Measurements from ENCODE around the gene GRIA4.
"Not testable (repeated sequence)": the region's sequence is repeated elsewhere in the genome, so short reads cannot be mapped to it uniquely, and the experiment has no call there.

The GRIA4 gene

DNA sequence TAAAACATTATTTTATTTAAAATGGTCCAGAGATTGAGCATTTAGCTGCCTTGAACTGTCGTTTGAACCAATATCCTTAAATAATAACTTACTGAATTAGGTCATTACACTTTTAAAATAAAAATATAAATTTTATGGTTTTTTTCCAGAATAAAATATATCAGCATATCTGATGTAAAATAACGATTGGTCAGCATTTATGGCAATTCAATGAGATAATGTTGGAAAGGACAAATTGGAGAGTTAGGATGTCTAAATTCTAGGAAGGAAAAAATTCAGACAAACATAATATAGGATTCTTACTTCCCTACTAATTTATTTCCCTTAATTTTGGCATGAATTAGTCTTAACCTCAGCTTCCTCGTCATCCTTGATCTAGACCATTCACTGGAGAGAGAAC is 113.4 kb downstream of the GRIA4 start:
- DNase-seq: no peak

DNA sequence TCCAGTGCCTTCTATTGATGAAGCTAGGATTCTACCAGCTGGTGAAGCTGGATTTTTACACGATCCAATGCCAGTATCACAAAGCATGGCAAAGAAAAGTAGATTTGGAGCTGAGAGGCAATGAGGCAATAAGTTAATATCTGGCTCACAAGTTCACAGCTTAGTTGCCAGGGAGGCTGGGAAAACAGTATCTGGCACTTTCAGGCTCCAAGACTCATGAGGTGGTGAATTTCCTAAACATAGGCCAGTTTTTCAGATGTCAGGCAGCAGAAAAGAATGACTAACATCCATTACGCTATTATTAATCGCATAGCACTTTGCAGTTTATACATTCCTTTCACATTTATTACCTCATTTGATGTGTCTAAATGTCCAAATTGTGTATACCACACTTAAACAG is 122.7 kb downstream of the GRIA4 start:
- no peak for DNase-seq

GRCh38 chr11:105734426-105734825 is 124.6 kb downstream of the GRIA4 start:
- no peak for DNase-seq

DNA sequence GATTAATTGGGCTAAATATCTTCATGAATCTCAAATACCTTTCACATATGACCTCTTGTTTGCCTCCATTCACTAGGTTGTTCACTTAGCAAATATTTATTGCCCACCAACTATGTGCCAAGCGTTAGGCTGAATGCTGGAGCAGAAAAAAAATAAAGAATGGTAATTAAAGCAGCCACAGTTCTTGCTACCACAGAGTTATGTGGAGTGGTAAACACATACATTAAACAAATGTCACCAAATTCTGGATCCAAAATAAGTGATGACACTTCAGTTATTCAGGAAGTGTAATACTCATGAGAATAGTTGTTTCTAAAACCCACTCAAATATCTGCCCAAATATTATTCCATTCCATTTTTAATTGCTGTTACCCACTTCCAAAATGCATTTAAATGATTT is 128.4 kb downstream of the GRIA4 start:
- DNase-seq: no peak

DNA sequence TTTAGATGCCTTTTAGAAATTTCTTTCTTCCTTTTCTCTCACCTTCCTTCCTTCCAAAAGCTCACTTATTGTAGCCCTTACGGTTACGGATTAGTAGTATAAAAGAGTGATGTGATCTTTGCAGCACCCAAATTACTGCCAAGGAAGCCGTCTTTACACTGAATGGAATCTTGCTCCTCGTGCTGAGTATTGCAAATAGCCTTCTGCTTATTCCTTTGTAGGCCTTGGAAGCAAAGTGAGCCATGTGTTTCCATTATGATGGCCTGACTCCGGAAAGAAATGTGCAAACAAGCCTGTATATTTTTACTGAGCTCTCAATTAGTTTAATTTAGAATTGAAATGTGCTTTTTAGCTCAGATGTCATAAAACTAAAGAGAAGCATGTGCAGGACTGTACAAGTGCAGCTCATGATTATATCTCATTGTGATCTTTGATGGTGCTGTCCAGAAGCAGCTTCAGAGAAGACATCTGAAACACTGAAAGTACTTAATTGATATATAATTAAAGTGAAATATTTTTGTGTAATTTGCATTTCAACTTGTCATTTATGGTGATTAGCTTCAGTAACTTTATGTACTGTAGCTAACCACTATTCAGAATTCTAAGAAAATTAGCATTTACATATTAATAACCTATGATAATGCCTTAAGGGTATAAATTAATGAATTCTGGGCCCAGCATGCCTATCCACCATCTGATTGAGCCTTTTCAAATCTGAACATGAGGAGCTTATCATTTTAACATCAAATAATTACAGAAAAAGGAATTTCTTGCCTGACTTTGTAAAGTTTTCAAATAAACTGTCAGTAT is 129.3 kb downstream of the GRIA4 start:
- no peak for DNase-seq

GRCh38 chr11:105740164-105740903 is 130.5 kb downstream of the GRIA4 start:
- DNase-seq: no peak

DNA sequence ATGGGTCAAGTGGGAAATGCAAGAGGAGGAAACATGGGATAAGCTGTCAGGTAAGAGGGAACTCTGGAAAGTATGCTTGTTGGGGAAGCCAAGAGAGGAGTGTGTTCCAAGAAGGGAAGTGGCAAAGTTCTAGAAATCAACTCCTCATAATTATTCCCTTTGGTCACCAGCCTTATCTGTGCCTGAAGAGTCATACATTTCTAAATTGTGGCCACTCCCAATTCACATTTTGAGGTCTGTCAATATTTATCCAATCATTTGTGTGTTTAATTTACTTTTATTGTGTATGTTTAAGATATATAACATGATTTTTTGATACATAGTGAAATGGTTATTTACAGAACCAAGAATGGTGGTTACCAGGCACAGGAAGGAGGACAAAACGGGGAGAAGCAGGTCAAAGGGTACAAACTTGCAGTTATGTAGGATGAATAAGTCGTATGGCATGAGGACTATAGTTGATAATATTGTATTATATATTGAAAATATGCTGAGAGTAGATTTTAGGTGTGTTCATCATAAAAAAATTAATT is 131.7 kb downstream of the GRIA4 start:
- DNase-seq: no peak

DNA sequence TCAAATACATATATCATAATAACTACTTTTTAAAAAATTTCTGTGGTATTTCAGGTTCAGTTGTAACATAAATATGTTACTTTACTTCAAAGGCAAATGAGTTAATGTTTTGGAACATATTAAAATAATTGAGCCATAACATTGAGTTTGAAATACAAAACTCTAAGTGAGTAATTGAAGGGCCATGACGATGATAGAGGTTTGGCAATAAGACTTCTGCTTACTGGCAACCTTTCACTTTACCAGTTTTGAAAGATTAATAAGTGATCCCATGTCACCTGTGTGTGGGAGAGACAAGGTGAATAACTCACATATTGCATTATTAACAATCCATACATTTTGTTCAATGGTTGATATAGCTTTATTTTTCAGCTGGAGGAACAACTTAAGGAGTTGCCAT is 144.4 kb downstream of the GRIA4 start:
- no peak for DNase-seq

DNA sequence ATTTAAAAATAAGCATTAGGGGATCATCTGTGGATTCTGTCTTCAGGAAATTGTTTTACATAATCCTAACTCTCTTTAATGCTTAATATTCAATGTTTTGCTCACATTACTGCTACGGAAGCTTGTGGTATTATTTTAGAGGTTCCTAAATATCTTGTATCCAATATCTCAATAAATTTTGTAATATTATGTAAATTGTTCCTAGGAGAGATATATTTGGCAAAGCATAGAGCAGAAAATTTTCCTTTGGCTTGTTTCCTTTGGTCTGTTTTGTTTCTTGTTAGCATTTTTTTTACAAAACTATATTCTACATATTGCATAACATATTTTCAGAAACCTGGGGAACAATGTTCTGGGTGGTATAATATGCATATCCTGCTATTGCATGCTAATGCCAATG is 144.8 kb downstream of the GRIA4 start:
- DNase-seq: no peak

GRCh38 chr11:105757107-105757506 is 147.2 kb downstream of the GRIA4 start:
- DNase-seq: no peak

GRCh38 chr11:105763594-105763993 is 153.7 kb downstream of the GRIA4 start:
- no peak for DNase-seq

- peak; percentile 62 for DNase-seq
These were observed 158.1 kb downstream of the GRIA4 start for GRCh38 chr11:105767931-105768330.

DNA sequence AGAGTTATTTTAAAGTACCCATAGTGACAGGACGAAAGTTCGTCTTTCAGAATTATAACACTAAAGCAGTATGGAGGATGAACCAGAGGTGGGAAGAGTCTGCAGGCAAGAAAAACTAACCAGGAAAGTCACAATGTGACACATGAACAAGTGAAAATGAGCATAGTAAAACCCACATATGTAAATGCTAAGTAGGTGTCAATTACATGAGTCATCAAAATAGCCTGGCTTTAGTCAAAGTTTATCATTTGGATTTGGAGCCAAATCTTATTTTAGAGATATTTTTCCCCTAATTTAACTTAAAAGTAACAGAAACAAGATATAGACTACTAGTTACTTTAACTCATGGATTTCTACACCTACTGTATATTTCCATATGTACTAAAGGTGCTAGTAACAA is 159.8 kb downstream of the GRIA4 start:
- no peak for DNase-seq

- not testable (repeated sequence) for DNase-seq
These were observed 163.6 kb downstream of the GRIA4 start for GRCh38 chr11:105773452-105773851.

GRCh38 chr11:105774899-105775298 is 165.0 kb downstream of the GRIA4 start:
- no peak for DNase-seq

- DNase-seq: no peak
These were observed 171.1 kb downstream of the GRIA4 start for GRCh38 chr11:105780781-105781525.

- DNase-seq: peak; percentile 9
These were observed 171.9 kb downstream of the GRIA4 start for GRCh38 chr11:105781807-105782206.

DNA sequence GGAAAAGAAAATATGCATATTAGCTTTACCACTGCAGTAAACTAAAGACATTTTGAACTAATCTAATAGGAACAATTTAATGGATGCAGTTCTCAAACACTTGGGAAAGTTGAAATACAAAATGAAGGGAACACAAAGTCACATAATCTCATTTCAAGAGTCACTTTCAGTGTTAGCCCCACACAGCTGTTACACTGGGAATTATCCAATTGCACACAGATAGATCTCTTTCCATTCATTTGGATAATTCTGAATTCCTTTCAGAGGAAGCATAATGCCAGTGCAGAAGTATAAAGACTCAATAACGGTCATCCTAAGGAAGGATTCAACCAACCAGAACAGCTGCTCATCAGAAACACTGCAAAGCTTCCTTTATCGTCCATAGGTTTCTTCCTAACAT is 173.3 kb downstream of the GRIA4 start:
- no peak for DNase-seq

- not testable (repeated sequence) for DNase-seq
These were observed 176.0 kb downstream of the GRIA4 start for GRCh38 chr11:105785850-105786249.

DNA sequence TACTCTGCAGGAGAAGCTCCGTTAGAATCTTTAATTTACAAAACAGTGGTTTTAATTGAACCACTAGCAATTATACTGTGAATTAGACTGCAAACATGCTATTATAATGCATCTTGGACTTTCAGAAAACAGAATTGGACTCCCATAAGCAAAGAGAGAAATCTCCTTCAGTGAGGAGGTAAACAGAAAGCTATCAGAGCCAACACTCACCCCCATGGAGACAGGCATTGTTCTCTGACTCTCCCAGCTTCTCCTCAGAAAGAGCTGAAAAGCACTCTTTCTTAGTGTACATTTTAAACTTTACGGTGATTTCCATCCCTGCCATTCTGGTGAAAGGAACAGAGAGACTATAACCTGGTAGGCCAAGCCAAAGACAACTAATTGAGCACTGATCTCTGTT is 176.9 kb downstream of the GRIA4 start:
- DNase-seq: no peak

DNA sequence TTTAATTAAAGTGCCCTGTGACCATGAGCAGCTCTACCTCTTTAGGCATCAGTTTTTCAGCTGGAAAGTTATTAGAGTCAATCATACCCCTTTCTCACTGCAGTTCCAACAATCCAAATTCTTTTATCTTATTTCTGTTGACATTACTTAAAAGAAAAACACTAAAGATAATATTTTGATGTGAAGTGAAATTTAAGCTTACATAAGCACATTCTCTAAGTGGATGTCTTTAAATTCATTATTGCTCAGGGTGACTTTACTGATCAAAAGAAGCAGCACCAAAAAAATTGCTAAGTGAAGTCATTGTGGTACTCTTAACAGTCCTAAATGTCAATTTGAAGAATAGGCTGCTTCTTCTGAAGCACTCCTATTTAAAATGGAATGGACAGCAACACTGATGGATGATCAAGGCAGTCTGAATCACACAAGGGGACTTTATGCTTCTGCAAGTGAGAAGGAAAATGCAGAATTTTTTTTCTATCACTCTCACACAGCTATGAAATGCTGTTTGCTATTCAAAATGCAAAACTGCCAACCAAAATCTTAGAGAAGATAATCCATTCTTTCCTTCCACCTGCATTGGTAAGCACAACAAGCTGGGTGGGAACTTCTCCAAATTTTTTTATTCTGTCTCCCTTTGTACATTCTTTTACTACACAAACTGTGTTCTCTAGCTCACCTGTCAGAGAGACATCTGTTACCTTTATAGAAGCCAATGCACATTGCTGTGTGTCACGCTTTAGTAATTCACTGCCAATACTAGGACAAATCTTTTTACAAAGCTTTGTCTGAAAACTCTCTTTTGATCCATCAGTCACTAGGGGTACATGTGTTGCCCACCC is 179.9 kb downstream of the GRIA4 start:
- DNase-seq: no peak

GRCh38 chr11:105790840-105791239 is 181.0 kb downstream of the GRIA4 start:
- DNase-seq: no peak
